ENCODE data around the gene CTBS. TPM values are rescaled to one million over a fixed set of nuclear protein-coding genes. Genes with fewer than 3 reads are reported as not detected.

Gene CTBS
- total RNA-seq, 1 experiment from 2014 or later = 47.7 TPM

- peaks cover 4% of the 10 kb centered on the region; the same call in 1 of the 2 replicates for H3K9me3 ChIP-seq (ENCODE audit: control insufficient read depth, insufficient read depth, low read depth, low read length)
- peaks cover 38% of the 10 kb centered on the region for H3K4me1 ChIP-seq (ENCODE audit: control insufficient read depth, insufficient read depth, low read length)
- ATAC-seq (peak; percentile 73), DNase-seq (ENCODE audit: low read depth, low spot score) (no peak)
- POLR2A ChIA-PET = interaction anchor here (0.7 to 2.2 kb wide), 8 partner anchors 15 to 935 kb away, joined by 3 to 11 read pairs (median 4); partner anchors contain the start of genes CTBS and PRKACB
- peaks cover 12% of the 10 kb centered on the region for H3K36me3 ChIP-seq (ENCODE audit: control insufficient read depth, insufficient read depth, low read length)
- intact Hi-C loops (cut with micrococcal nuclease; ENCODE audit: unreplicated experiment) = loop anchor here (1.0 to 5.0 kb wide), 3 partner anchors 12 to 247 kb away; no protein-coding TSS in a partner anchor
- no peaks in the 10 kb centered on the region for H3K27me3 ChIP-seq (ENCODE audit: control insufficient read depth, insufficient read depth, low read length)
- TF ChIP-seq SIN3A (IDR thresholded peaks at IDR 0.05; ENCODE audit: borderline replicate concordance, insufficient read depth, low read depth, low read length) (peak; percentile 97; the same call in 1 of the 2 replicates), TCF7L2 (IDR thresholded peaks at IDR 0.05; ENCODE audit: low read depth, low read length) (peak; percentile 14; the same call in 1 of the 2 replicates), POLR2AphosphoS5 (IDR thresholded peaks at IDR 0.05; ENCODE audit: low read depth, low read length) (0 out of 2 replicates have a peak, but pooled peaks have one; percentile 2)
- TF ChIP-seq, protein P1, sequence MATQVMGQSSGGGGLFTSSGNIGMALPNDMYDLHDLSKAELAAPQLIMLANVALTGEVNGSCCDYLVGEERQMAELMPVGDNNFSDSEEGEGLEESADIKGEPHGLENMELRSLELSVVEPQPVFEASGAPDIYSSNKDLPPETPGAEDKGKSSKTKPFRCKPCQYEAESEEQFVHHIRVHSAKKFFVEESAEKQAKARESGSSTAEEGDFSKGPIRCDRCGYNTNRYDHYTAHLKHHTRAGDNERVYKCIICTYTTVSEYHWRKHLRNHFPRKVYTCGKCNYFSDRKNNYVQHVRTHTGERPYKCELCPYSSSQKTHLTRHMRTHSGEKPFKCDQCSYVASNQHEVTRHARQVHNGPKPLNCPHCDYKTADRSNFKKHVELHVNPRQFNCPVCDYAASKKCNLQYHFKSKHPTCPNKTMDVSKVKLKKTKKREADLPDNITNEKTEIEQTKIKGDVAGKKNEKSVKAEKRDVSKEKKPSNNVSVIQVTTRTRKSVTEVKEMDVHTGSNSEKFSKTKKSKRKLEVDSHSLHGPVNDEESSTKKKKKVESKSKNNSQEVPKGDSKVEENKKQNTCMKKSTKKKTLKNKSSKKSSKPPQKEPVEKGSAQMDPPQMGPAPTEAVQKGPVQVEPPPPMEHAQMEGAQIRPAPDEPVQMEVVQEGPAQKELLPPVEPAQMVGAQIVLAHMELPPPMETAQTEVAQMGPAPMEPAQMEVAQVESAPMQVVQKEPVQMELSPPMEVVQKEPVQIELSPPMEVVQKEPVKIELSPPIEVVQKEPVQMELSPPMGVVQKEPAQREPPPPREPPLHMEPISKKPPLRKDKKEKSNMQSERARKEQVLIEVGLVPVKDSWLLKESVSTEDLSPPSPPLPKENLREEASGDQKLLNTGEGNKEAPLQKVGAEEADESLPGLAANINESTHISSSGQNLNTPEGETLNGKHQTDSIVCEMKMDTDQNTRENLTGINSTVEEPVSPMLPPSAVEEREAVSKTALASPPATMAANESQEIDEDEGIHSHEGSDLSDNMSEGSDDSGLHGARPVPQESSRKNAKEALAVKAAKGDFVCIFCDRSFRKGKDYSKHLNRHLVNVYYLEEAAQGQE (IDR thresholded peaks at IDR 0.05; ENCODE audit: insufficient read depth in 1 of 2, low read depth in 2 of 2, low read length in 1 of 2) = no peak
- in situ Hi-C loops (cut with HindIII; ENCODE audit: low pct_unique_long_range_greater_than_20kb, low sequenced_read_pairs) = no loop called here
- CTCF ChIA-PET = interaction anchor here (0.6 to 1.5 kb wide), 3 partner anchors 26 to 115 kb away, joined by 3 to 11 read pairs (median 3); partner anchors contain the start of gene RPF1
- H3K4me3 ChIP-seq (ENCODE audit: low read depth in 2 of 2, low read length in 2 of 2) = peak overlapping the region; percentile 79 to 91
- BruUV-seq (replicated peaks) = no TSS peak
- H3K27ac ChIP-seq (ENCODE audit: low read length) = peak overlapping the region; percentile 98
Measured at GRCh38 chr1:84505493-84506001, 68.7 kb downstream of the CTBS start.

- in situ Hi-C loops (cut with HindIII; ENCODE audit: low pct_unique_long_range_greater_than_20kb, low sequenced_read_pairs) = no loop called here
- CTCF ChIA-PET = interaction anchor here (0.9 to 1.4 kb wide), 3 partner anchors 70 to 116 kb away, joined by 4 read pairs; partner anchors contain the start of gene CTBS
Measured at GRCh38 chr1:84504580-84505492, 69.4 kb downstream of the CTBS start.

More at GRCh38 chr1:84504580-84505492, 69.4 kb downstream of the CTBS start:
- POLR2A ChIA-PET = interaction anchor here (0.7 to 2.2 kb wide), 5 partner anchors 9 to 361 kb away, joined by 3 to 11 read pairs (median 3); partner anchors contain the start of gene PRKACB
- Histone ChIP-seq H3K9me3 (ENCODE audit: control insufficient read depth, insufficient read depth, low read depth, low read length) (peaks cover 4% of the 10 kb centered on the region; the same call in 1 of the 2 replicates), H3K4me1 (ENCODE audit: control insufficient read depth, insufficient read depth, low read length) (peaks cover 39% of the 10 kb centered on the region), H3K27me3 (ENCODE audit: control insufficient read depth, insufficient read depth, low read length) (no peaks in the 10 kb centered on the region), H3K36me3 (ENCODE audit: control insufficient read depth, insufficient read depth, low read length) (peaks cover 19% of the 10 kb centered on the region), H3K4me3 (ENCODE audit: low read depth in 2 of 2, low read length in 2 of 2) (peak overlapping the region; percentile 79 to 91), H3K27ac (ENCODE audit: low read length) (peak overlapping the region; percentile 98)
- TF ChIP-seq SIN3A (IDR thresholded peaks at IDR 0.05; ENCODE audit: borderline replicate concordance, insufficient read depth, low read depth, low read length) (no peak), TCF7L2 (IDR thresholded peaks at IDR 0.05; ENCODE audit: low read depth, low read length) (no peak), POLR2AphosphoS5 (IDR thresholded peaks at IDR 0.05; ENCODE audit: low read depth, low read length) (peak; percentile 21; the same call in 1 of the 2 replicates)
- TF ChIP-seq, protein P2, sequence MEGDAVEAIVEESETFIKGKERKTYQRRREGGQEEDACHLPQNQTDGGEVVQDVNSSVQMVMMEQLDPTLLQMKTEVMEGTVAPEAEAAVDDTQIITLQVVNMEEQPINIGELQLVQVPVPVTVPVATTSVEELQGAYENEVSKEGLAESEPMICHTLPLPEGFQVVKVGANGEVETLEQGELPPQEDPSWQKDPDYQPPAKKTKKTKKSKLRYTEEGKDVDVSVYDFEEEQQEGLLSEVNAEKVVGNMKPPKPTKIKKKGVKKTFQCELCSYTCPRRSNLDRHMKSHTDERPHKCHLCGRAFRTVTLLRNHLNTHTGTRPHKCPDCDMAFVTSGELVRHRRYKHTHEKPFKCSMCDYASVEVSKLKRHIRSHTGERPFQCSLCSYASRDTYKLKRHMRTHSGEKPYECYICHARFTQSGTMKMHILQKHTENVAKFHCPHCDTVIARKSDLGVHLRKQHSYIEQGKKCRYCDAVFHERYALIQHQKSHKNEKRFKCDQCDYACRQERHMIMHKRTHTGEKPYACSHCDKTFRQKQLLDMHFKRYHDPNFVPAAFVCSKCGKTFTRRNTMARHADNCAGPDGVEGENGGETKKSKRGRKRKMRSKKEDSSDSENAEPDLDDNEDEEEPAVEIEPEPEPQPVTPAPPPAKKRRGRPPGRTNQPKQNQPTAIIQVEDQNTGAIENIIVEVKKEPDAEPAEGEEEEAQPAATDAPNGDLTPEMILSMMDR (IDR thresholded peaks at IDR 0.05) = no peak
- ATAC-seq (no peak), DNase-seq (ENCODE audit: low read depth, low spot score) (no peak)
- intact Hi-C loops (cut with micrococcal nuclease; ENCODE audit: unreplicated experiment) = loop anchor here (1.0 to 5.0 kb wide), 3 partner anchors 12 to 247 kb away; no protein-coding TSS in a partner anchor
- BruUV-seq (replicated peaks) = TSS peak; percentile 61

All from Panc1 (cell line).